Skeletal muscle tissue (tissue), 4 donors: ENCODE data around the gene CCSAP. TPM values are rescaled to one million over a fixed set of nuclear protein-coding genes. Genes with fewer than 3 reads are reported as not detected.
A peak's percentile ranks its signal among the peaks of the same experiment; 100 is the strongest.
"Not testable (repeated sequence)": the region's sequence is repeated elsewhere in the genome, so short reads cannot be mapped to it uniquely, and the experiment has no call there.

Experiments
- H3K27ac ChIP-seq: one replicate; pipeline ENCODE4 v1.7.0; 2013; ENCODE audit warnings: mild to moderate bottlenecking, low read depth, low read length, inconsistent platforms
- H3K27me3 ChIP-seq, 3 donors: one replicate each; pipeline ENCODE4 v1.7.0; 2013; ENCODE audit warnings: low read length in 3 of 3; ENCODE audit not compliant: control insufficient read depth in 3 of 3, insufficient read depth in 3 of 3
- H3K36me3 ChIP-seq, 3 donors: one replicate each; pipeline ENCODE4 v1.7.0; 2013; ENCODE audit warnings: low read length in 3 of 3; ENCODE audit not compliant: control insufficient read depth in 3 of 3, insufficient read depth in 3 of 3
- H3K4me1 ChIP-seq, 3 donors: one replicate each; pipeline ENCODE4 v1.7.0; 2013; ENCODE audit warnings: low read length in 3 of 3, mild to moderate bottlenecking in 3 of 3; ENCODE audit not compliant: control insufficient read depth in 3 of 3, insufficient read depth in 3 of 3
- H3K4me3 ChIP-seq, 3 donors: one replicate each; pipeline ENCODE4 v1.7.0; 2013; ENCODE audit warnings: low read length in 3 of 3
- H3K9ac ChIP-seq, 3 donors: one replicate each; pipeline ENCODE4 v1.7.0; 2013; ENCODE audit warnings: low read length in 3 of 3, mild to moderate bottlenecking in 3 of 3, moderate library complexity in 2 of 3, low read depth in 1 of 3
- H3K9me3 ChIP-seq, 3 donors: one replicate each; pipeline ENCODE4 v1.7.0; 2013; ENCODE audit warnings: low read length in 3 of 3; ENCODE audit not compliant: control insufficient read depth in 3 of 3
- total RNA-seq: library from RNA; depleted of rRNA; stranded (reverse); fragments of >200 nt; gene quantifications from one replicate; pipeline ENCODE4 v1.2.3, GENCODE V29; 2014
- donor health status: Osteomylitis.

The CCSAP gene
- total RNA-seq, 1 donor from 2014 or later: 5.2 TPM

DNA sequence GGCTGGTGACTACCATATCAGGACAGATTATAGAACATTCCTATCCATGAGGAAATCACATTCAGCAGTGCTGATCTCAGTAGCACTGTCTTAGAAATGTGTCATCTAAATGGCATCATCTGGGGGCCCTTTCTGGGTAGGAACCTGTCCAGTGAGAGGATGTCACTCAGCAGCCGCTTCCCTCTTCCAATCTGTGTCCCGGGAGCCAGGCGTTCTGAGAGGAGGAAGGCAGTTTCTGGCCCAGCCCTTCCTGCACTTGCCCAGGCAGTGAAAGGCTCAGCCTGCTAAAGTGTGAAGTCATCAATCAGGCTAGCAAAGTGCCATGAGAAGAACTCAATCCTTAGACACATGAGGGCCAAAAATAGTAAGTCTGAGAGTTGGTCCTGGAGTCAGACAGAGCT lies 46.3 kb downstream of the CCSAP start:
- H3K4me3 ChIP-seq: no peak overlapping the region
- no peak overlapping the region for H3K9ac ChIP-seq
- H3K27ac ChIP-seq: peak overlapping the region; percentile 63
- peaks cover 9 to 15% (median 10%) of the 10 kb centered on the region in 3 donors for H3K4me1 ChIP-seq
- peaks cover 27 to 32% (median 27%) of the 10 kb centered on the region in 3 donors for H3K36me3 ChIP-seq
- H3K27me3 ChIP-seq: no peaks in the 10 kb centered on the region
- H3K9me3 ChIP-seq: no peaks in the 10 kb centered on the region

GRCh38 chr1:229295745-229296144 lies 47.1 kb downstream of the CCSAP start:
- H3K9me3 ChIP-seq: no peaks in the 10 kb centered on the region
- H3K36me3 ChIP-seq: peaks cover 22 to 27% (median 22%) of the 10 kb centered on the region in 3 donors
- peak overlapping the region; percentile 63 for H3K27ac ChIP-seq
- H3K27me3 ChIP-seq: no peaks in the 10 kb centered on the region
- H3K9ac ChIP-seq: no peak overlapping the region
- H3K4me1 ChIP-seq: peaks cover 9 to 15% (median 10%) of the 10 kb centered on the region in 3 donors
- H3K4me3 ChIP-seq: no peak overlapping the region

- peaks cover 9 to 15% (median 10%) of the 10 kb centered on the region in 3 donors for H3K4me1 ChIP-seq
- no peak overlapping the region for H3K4me3 ChIP-seq
- no peak overlapping the region for H3K27ac ChIP-seq
- no peaks in the 10 kb centered on the region for H3K27me3 ChIP-seq
- H3K36me3 ChIP-seq: peaks cover 9 to 12% (median 11%) of the 10 kb centered on the region in 3 donors
- H3K9me3 ChIP-seq: no peaks in the 10 kb centered on the region
- no peak overlapping the region for H3K9ac ChIP-seq
Observed at GRCh38 chr1:229293528-229294204, 49.2 kb downstream of the CCSAP start.

- not testable (repeated sequence) for H3K9ac ChIP-seq, H3K27ac ChIP-seq, H3K9me3 ChIP-seq, H3K27me3 ChIP-seq, H3K36me3 ChIP-seq, H3K4me3 ChIP-seq
- H3K4me1 ChIP-seq: peaks cover 3 to 10% (median 5%) of the 10 kb centered on the region in 3 donors
Observed at GRCh38 chr1:229291686-229292085, 51.2 kb downstream of the CCSAP start.

GRCh38 chr1:229288516-229288915 lies 54.3 kb downstream of the CCSAP start:
- no peaks in the 10 kb centered on the region for H3K9me3 ChIP-seq
- no peak overlapping the region for H3K9ac ChIP-seq
- H3K4me1 ChIP-seq: peaks cover 0 to under 1% (median under 1%) of the 10 kb centered on the region in 3 donors
- H3K36me3 ChIP-seq: peaks cover 6 to 9% (median 8%) of the 10 kb centered on the region in 3 donors
- no peak overlapping the region for H3K4me3 ChIP-seq
- no peak overlapping the region for H3K27ac ChIP-seq
- no peaks in the 10 kb centered on the region for H3K27me3 ChIP-seq

- Histone ChIP-seq H3K9me3 (no peaks in the 10 kb centered on the region), H3K27ac (no peak overlapping the region), H3K4me3 (no peak overlapping the region)
Observed at GRCh38 chr1:229287267-229287666, 55.6 kb downstream of the CCSAP start.

DNA sequence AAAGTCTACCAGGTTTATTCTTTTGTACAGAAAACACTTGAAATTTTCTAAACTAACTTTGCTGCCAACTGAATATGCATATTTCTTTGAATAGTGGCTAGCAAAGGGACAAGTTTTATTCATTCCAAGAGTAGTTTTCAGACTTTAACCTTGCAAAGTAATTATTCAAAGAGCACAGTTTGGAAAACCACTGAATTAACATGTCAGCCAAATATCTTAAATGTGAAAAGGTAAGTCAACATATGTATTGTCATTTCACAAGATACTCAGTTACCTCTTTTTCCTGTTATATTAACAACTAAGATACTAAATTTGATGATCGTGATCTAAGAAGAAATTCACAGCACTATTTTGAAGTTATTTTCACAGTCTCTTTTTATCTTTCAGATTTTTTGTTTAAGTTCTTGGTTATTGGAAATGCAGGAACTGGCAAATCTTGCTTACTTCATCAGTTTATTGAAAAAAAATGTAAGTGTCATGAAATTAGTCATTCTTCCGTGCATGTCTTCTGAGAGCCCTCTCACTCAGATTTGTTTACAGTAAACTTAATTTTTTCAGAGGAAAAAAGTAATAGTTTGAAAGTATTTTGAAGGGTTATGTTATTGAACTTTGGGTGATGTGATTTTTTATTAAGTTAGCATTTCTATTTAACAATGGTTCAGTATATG lies 56.6 kb downstream of the CCSAP start:
- H3K4me1 ChIP-seq: peaks cover 5 to 7% (median 5%) of the 10 kb centered on the region in 3 donors
- no peak overlapping the region for H3K4me3 ChIP-seq
- H3K27me3 ChIP-seq: no peaks in the 10 kb centered on the region
- H3K9ac ChIP-seq: no peak overlapping the region
- H3K9me3 ChIP-seq: no peaks in the 10 kb centered on the region
- peaks cover 3 to 6% (median 5%) of the 10 kb centered on the region in 3 donors for H3K36me3 ChIP-seq
- H3K27ac ChIP-seq: no peak overlapping the region

More at GRCh38 chr1:229287267-229287666, 55.6 kb downstream of the CCSAP start:
- Histone ChIP-seq H3K4me1 (peaks cover 5 to 7% (median 5%) of the 10 kb centered on the region in 3 donors), H3K36me3 (peaks cover 3 to 6% (median 5%) of the 10 kb centered on the region in 3 donors), H3K9ac (no peak overlapping the region), H3K27me3 (no peaks in the 10 kb centered on the region)

GRCh38 chr1:229285440-229285839 lies 57.4 kb downstream of the CCSAP start:
- Histone ChIP-seq H3K9ac (no peak overlapping the region), H3K27me3 (no peaks in the 10 kb centered on the region), H3K27ac (no peak overlapping the region), H3K4me1 (peaks cover 5 to 7% (median 5%) of the 10 kb centered on the region in 3 donors), H3K4me3 (no peak overlapping the region), H3K9me3 (no peaks in the 10 kb centered on the region), H3K36me3 (peaks cover 3 to 6% (median 5%) of the 10 kb centered on the region in 3 donors)

GRCh38 chr1:229284887-229285286 lies 58.0 kb downstream of the CCSAP start:
- Histone ChIP-seq H3K4me1 (peaks cover 5 to 12% (median 5%) of the 10 kb centered on the region in 3 donors), H3K27me3 (no peaks in the 10 kb centered on the region), H3K4me3 (no peak overlapping the region), H3K9ac (no peak overlapping the region), H3K27ac (no peak overlapping the region), H3K9me3 (no peaks in the 10 kb centered on the region), H3K36me3 (peaks cover 0 to 6% (median 5%) of the 10 kb centered on the region in 3 donors)

DNA sequence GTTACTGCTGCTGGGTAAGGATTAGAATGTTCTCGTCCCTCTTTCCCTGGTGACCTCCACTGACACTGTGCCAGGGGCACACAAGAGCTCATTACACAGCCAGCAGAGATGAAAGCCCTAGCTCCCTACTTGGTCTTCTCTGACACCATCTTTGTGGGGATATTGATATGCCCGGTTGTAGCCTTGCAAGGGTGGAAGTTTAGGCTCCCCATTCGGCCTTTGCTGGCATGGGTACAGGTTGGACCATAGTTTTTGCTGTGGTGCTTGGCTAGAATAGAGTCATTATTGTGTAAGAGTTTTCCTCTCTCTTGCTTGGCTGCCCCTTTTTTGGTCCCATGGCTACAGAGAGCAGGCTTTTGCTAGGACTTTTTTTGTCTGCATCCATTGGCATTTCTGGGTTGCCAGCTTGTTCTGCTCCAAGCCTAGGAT lies 59.6 kb downstream of the CCSAP start:
- H3K4me3 ChIP-seq: no peak overlapping the region
- no peaks in the 10 kb centered on the region for H3K9me3 ChIP-seq
- no peak overlapping the region for H3K9ac ChIP-seq
- H3K36me3 ChIP-seq: no peaks in the 10 kb centered on the region
- peaks cover 5 to 12% (median 5%) of the 10 kb centered on the region in 3 donors for H3K4me1 ChIP-seq
- no peaks in the 10 kb centered on the region for H3K27me3 ChIP-seq
- H3K27ac ChIP-seq: no peak overlapping the region
